ENCODE results near the gene CHST6.
"Not testable (repeated sequence)": the region's sequence is repeated elsewhere in the genome, so short reads cannot be mapped to it uniquely, and the experiment has no call there.

Gene CHST6

GRCh38 chr16:75506107-75506506, 10.9 kb upstream of the CHST6 start:
- Histone ChIP-seq H3K36me3 (no peaks in the 10 kb centered on the region), H3K27ac (peak overlapping the region; percentile 65), H4K20me1 (no peaks in the 10 kb centered on the region), H3K4me3 (no peak overlapping the region), H3K4me2 (peak overlapping the region; percentile 66), H3K9ac (no peak overlapping the region), H3K9me3 (peaks cover 43% of the 10 kb centered on the region), H3K27me3 (no peaks in the 10 kb centered on the region), H3K4me1 (peaks cover 72% of the 10 kb centered on the region)
- no peak for TF ChIP-seq Cebpa-rat (IDR thresholded peaks at IDR 0.05)

GRCh38 chr16:75503801-75504200, 8.6 kb upstream of the CHST6 start:
- Histone ChIP-seq H3K9ac (no peak overlapping the region), H3K27ac (peak overlapping the region; percentile 62), H3K4me3 (no peak overlapping the region), H3K36me3 (no peaks in the 10 kb centered on the region), H3K4me1 (peaks cover 84% of the 10 kb centered on the region), H3K4me2 (peak overlapping the region; percentile 50), H4K20me1 (no peaks in the 10 kb centered on the region), H3K27me3 (no peaks in the 10 kb centered on the region), H3K9me3 (peaks cover 45% of the 10 kb centered on the region)
- TF ChIP-seq Cebpa-rat (IDR thresholded peaks at IDR 0.05), result no peak

GRCh38 chr16:75502916-75503605, 7.8 kb upstream of the CHST6 start:
- TF ChIP-seq Cebpa-rat (IDR thresholded peaks at IDR 0.05), result no peak
- H3K4me3 ChIP-seq, result no peak overlapping the region
- no peaks in the 10 kb centered on the region for H4K20me1 ChIP-seq
- H3K9ac ChIP-seq, result no peak overlapping the region
- H3K27ac ChIP-seq, result peak overlapping the region; percentile 30
- no peaks in the 10 kb centered on the region for H3K36me3 ChIP-seq
- peaks cover 86% of the 10 kb centered on the region for H3K4me1 ChIP-seq
- no peaks in the 10 kb centered on the region for H3K27me3 ChIP-seq
- peak overlapping the region; percentile 50 for H3K4me2 ChIP-seq
- H3K9me3 ChIP-seq, result peaks cover 37% of the 10 kb centered on the region

- not testable (repeated sequence) for H3K9ac ChIP-seq, H3K27me3 ChIP-seq, H3K36me3 ChIP-seq, H3K4me3 ChIP-seq, H3K4me2 ChIP-seq, H4K20me1 ChIP-seq, H3K27ac ChIP-seq
- H3K4me1 ChIP-seq, result peaks cover 86% of the 10 kb centered on the region
- peaks cover 25% of the 10 kb centered on the region for H3K9me3 ChIP-seq
Measured at GRCh38 chr16:75501820-75502219, 6.6 kb upstream of the CHST6 start.

- Histone ChIP-seq H3K27me3 (no peaks in the 10 kb centered on the region), H3K4me3 (no peak overlapping the region), H3K27ac (no peak overlapping the region), H3K9me3 (peaks cover 20% of the 10 kb centered on the region), H3K36me3 (no peaks in the 10 kb centered on the region), H3K4me1 (peaks cover 86% of the 10 kb centered on the region), H3K4me2 (no peak overlapping the region), H4K20me1 (no peaks in the 10 kb centered on the region), H3K9ac (no peak overlapping the region)
- no peak for TF ChIP-seq Cebpa-rat (IDR thresholded peaks at IDR 0.05)
Measured at GRCh38 chr16:75501359-75501758, 6.1 kb upstream of the CHST6 start.

- Histone ChIP-seq H3K9me3 (peaks cover 11% of the 10 kb centered on the region), H3K4me1 (peaks cover 79% of the 10 kb centered on the region), H3K4me2 (peak overlapping the region; percentile 39; the same call in 1 of the 2 replicates)
- H3K4me3 ChIP-seq, H3K9ac ChIP-seq, H4K20me1 ChIP-seq, H3K36me3 ChIP-seq, H3K27me3 ChIP-seq, H3K27ac ChIP-seq: not testable (repeated sequence)
Measured at GRCh38 chr16:75498605-75499322, 3.5 kb upstream of the CHST6 start.

- Histone ChIP-seq H3K4me3 (no peak overlapping the region), H4K20me1 (peaks cover 1% of the 10 kb centered on the region; the same call in 1 of the 2 replicates), H3K9ac (no peak overlapping the region), H3K27me3 (no peaks in the 10 kb centered on the region), H3K4me1 (peaks cover 79% of the 10 kb centered on the region), H3K4me2 (no peak overlapping the region), H3K9me3 (peaks cover 11% of the 10 kb centered on the region; the same call in 1 of the 2 replicates), H3K36me3 (no peaks in the 10 kb centered on the region), H3K27ac (peak overlapping the region; percentile 0; the same call in 1 of the 2 replicates)
- no peak for TF ChIP-seq Cebpa-rat (IDR thresholded peaks at IDR 0.05)
Measured at GRCh38 chr16:75497558-75497957, 2.3 kb upstream of the CHST6 start.

GRCh38 chr16:75494661-75495075, 573 bp downstream of the CHST6 start:
- Histone ChIP-seq H3K4me1 (peaks cover 84% of the 10 kb centered on the region), H3K27ac (peak overlapping the region; percentile 84), H3K4me3 (peak overlapping the region; percentile 79), H4K20me1 (peaks cover 27% of the 10 kb centered on the region), H3K27me3 (no peaks in the 10 kb centered on the region), H3K36me3 (peaks cover 4% of the 10 kb centered on the region; the same call in 1 of the 2 replicates), H3K9me3 (no peaks in the 10 kb centered on the region), H3K9ac (peak overlapping the region; percentile 85), H3K4me2 (peak overlapping the region; percentile 93)
- no peak for TF ChIP-seq Cebpa-rat (IDR thresholded peaks at IDR 0.05)

- TF ChIP-seq Cebpa-rat (IDR thresholded peaks at IDR 0.05), result no peak
- Histone ChIP-seq H3K36me3 (peaks cover 8% of the 10 kb centered on the region; the same call in 1 of the 2 replicates), H3K27ac (peak overlapping the region; percentile 84), H3K27me3 (no peaks in the 10 kb centered on the region), H3K9ac (peak overlapping the region; percentile 85), H3K4me2 (peak overlapping the region; percentile 93), H3K4me3 (peak overlapping the region; percentile 79), H3K4me1 (peaks cover 85% of the 10 kb centered on the region), H4K20me1 (peaks cover 30% of the 10 kb centered on the region), H3K9me3 (no peaks in the 10 kb centered on the region)
Measured at GRCh38 chr16:75494184-75494583, 1.1 kb downstream of the CHST6 start.

GRCh38 chr16:75491876-75492275, 3.4 kb downstream of the CHST6 start:
- TF ChIP-seq Cebpa-rat (IDR thresholded peaks at IDR 0.05), result no peak
- peak overlapping the region; percentile 93 for H3K4me2 ChIP-seq
- H3K27me3 ChIP-seq, result no peaks in the 10 kb centered on the region
- H3K4me3 ChIP-seq, result peak overlapping the region; percentile 79
- H3K36me3 ChIP-seq, result peaks cover 31% of the 10 kb centered on the region
- peaks cover 89% of the 10 kb centered on the region for H3K4me1 ChIP-seq
- peaks cover 50% of the 10 kb centered on the region for H4K20me1 ChIP-seq
- H3K9me3 ChIP-seq, result no peaks in the 10 kb centered on the region
- peak overlapping the region; percentile 85 for H3K9ac ChIP-seq
- peak overlapping the region; percentile 84 for H3K27ac ChIP-seq

Measured in BLaER1 (cell line).